ENCODE measurements around the gene CRYBG1. TPM values are rescaled to one million over a fixed set of nuclear protein-coding genes. Genes with fewer than 3 reads are reported as not detected.

CRYBG1 gene
- total RNA-seq, 1 donor from 2014 or later: 0.06 TPM

GRCh38 chr6:106419900-106420613 lies 59.5 kb downstream of the CRYBG1 start:
- Mint-ChIP-seq H3K4me1 (peaks cover 2% of the 10 kb centered on the region), H3K27ac (no peak overlapping the region)
- H3K4me2 ChIP-seq: no peak overlapping the region

GRCh38 chr6:106421496-106421895 lies 61.0 kb downstream of the CRYBG1 start:
- no peak overlapping the region for H3K4me2 ChIP-seq
- no peak overlapping the region for H3K27ac ChIP-seq
- Mint-ChIP-seq H3K27me3 (ENCODE audit: insufficient read depth, low read depth) (peaks cover 2% of the 10 kb centered on the region), H3K36me3 (no peaks in the 10 kb centered on the region), H3K9me3 (no peaks in the 10 kb centered on the region), H3K4me3 (no peak overlapping the region), H3K27ac (no peak overlapping the region), H3K4me1 (no peaks in the 10 kb centered on the region)
- no peaks in the 10 kb centered on the region for H4K20me1 ChIP-seq (ENCODE audit: low read depth)
- peaks cover 9% of the 10 kb centered on the region for H3K4me1 ChIP-seq
- no peak overlapping the region for H3K9ac ChIP-seq
- TF ChIP-seq EZH2phosphoT487 (IDR thresholded peaks at IDR 0.05) (no peak), CTCF (IDR thresholded peaks at IDR 0.05) (no peak), EZH2 (IDR thresholded peaks at IDR 0.05) (no peak)
- no peak overlapping the region for H2AFZ ChIP-seq (replicated peaks)
- H3K9me3 ChIP-seq (ENCODE audit: low read depth): no peaks in the 10 kb centered on the region
- H3K27me3 ChIP-seq: no peaks in the 10 kb centered on the region
- H3K79me2 ChIP-seq (ENCODE audit: low read depth): no peaks in the 10 kb centered on the region
- H3K36me3 ChIP-seq: no peaks in the 10 kb centered on the region
- DNase-seq (ENCODE audit: low spot score): no peak
- no peaks in the 10 kb centered on the region for H3F3A ChIP-seq (ENCODE audit: low read depth)
- H3K4me3 ChIP-seq: no peak overlapping the region

More at GRCh38 chr6:106419900-106420613, 59.5 kb downstream of the CRYBG1 start:
- Histone ChIP-seq H2AFZ (replicated peaks) (no peak overlapping the region), H3F3A (ENCODE audit: low read depth) (no peaks in the 10 kb centered on the region), H3K79me2 (ENCODE audit: low read depth) (no peaks in the 10 kb centered on the region), H3K9ac (no peak overlapping the region), H3K36me3 (no peaks in the 10 kb centered on the region), H3K27me3 (no peaks in the 10 kb centered on the region), H3K27ac (no peak overlapping the region), H3K4me1 (peaks cover 9% of the 10 kb centered on the region), H3K9me3 (ENCODE audit: low read depth) (no peaks in the 10 kb centered on the region), H3K4me3 (no peak overlapping the region), H4K20me1 (ENCODE audit: low read depth) (no peaks in the 10 kb centered on the region)
- DNase-seq (ENCODE audit: low spot score): no peak
- Mint-ChIP-seq H3K36me3 (no peaks in the 10 kb centered on the region), H3K9me3 (no peaks in the 10 kb centered on the region), H3K27me3 (ENCODE audit: insufficient read depth, low read depth) (peaks cover 4% of the 10 kb centered on the region), H3K4me3 (no peak overlapping the region)
- no peak for TF ChIP-seq EZH2phosphoT487 (IDR thresholded peaks at IDR 0.05)
- no peak for TF ChIP-seq EZH2 (IDR thresholded peaks at IDR 0.05)
- no peak for TF ChIP-seq CTCF (IDR thresholded peaks at IDR 0.05)

GRCh38 chr6:106422534-106422933 lies 62.0 kb downstream of the CRYBG1 start:
- H3K36me3 ChIP-seq: no peaks in the 10 kb centered on the region
- TF ChIP-seq EZH2phosphoT487 (IDR thresholded peaks at IDR 0.05): no peak
- TF ChIP-seq EZH2 (IDR thresholded peaks at IDR 0.05): no peak
- no peak for TF ChIP-seq CTCF (IDR thresholded peaks at IDR 0.05)

More at GRCh38 chr6:106422534-106422933, 62.0 kb downstream of the CRYBG1 start:
- no peaks in the 10 kb centered on the region for H4K20me1 ChIP-seq (ENCODE audit: low read depth)
- no peaks in the 10 kb centered on the region for H3K4me1 Mint-ChIP-seq
- H3K79me2 ChIP-seq (ENCODE audit: low read depth): no peaks in the 10 kb centered on the region
- H3K27ac Mint-ChIP-seq: no peak overlapping the region
- peaks cover 9% of the 10 kb centered on the region for H3K4me1 ChIP-seq
- no peak for DNase-seq (ENCODE audit: low spot score)
- H3F3A ChIP-seq (ENCODE audit: low read depth): no peaks in the 10 kb centered on the region
- H3K27ac ChIP-seq: no peak overlapping the region
- no peaks in the 10 kb centered on the region for H3K36me3 Mint-ChIP-seq
- no peaks in the 10 kb centered on the region for H3K9me3 Mint-ChIP-seq
- no peak overlapping the region for H3K9ac ChIP-seq
- no peak overlapping the region for H3K4me3 ChIP-seq
- no peaks in the 10 kb centered on the region for H3K9me3 ChIP-seq (ENCODE audit: low read depth)
- no peak overlapping the region for H2AFZ ChIP-seq (replicated peaks)
- no peaks in the 10 kb centered on the region for H3K27me3 ChIP-seq
- H3K4me2 ChIP-seq: no peak overlapping the region
- peaks cover under 1% of the 10 kb centered on the region for H3K27me3 Mint-ChIP-seq (ENCODE audit: insufficient read depth, low read depth)
- H3K4me3 Mint-ChIP-seq: no peak overlapping the region

Data from neural progenitor cell (in vitro differentiated cells).